NAMALWA (cell line): Measurements from ENCODE around the gene DAB2.

Experiments used
- DNase-seq: peaks from one replicate; pipeline ENCODE4 v3.0.0-alpha.2; 2015; ENCODE audit warnings: low spot score

The DAB2 gene

DNA sequence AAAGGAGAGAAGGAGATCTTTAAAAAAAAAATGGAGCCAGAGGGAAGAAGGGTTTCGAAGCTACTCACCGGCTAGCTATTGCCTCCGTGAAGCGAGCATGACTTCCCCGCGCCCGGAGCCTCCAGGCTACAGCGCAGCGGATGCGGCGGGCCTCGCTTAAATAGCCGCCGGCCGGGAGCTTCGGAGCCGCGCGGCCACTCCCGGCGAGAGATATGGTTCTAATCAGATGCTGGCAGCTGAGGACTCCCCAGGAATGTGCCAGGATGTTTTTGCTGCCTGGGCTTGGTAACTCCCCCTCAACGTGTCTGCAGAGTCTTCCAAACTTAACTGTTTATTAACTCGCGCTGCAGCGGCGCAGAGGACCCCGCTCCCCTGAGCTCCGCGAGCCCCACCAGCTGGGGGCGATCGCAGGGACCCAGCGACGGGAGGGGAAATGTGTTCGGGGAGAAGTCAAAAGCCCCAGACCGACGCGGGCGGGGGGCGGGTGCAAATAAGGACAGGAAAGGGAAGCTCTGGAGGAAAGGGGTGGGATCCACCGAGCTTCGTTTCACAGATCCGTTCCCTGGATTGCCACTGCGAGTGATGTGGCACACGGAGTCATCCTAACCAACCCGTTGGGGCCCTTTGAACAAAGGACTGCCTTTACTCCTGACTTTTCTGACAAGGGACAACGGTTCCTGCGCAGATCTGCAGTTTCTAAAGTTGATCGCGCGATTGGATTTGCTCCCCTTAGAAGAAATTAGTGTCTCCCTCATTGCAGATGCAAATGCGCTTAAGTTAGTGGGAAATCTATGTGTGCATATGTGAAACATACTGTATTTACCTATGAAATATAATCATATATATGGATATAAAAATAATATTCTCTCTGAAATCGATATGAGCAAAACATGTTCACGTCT is at the start of gene DAB2:
Gene DAB2, minus strand, starts transcription at position 245 of the 902 bp plus-strand sequence. CDS start 30,660 bp downstream, outside the sequence.
- DNase-seq = no peak

DNA sequence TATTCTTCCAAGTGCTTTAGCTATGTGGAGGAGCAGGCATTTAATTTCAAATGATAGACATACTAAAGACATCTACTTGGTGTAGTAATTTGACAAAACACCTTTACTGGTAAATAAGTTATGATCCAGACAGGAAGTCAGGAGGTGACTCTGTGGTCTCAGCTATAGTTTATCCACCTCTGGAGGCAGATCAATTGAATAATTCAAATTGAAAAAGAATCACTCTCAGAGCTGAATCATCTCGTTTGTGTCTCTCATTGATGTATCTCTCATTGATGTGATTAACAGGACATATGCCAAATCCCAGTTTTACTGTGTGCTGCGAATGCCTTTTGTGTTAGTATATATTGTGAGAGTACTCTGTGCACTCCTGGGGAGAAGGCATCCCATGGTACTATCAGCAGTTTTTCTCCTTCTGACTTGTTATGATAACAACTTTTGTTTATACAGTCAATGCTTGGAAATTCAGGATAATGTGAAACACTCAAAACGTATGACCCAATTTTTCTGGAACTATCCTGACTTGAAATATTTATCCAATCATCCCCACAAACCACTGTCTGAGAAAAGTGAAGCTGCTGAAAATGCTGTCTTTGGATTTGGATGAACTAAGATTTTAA is 48.5 kb upstream of the DAB2 start:
- no peak for DNase-seq

DNA sequence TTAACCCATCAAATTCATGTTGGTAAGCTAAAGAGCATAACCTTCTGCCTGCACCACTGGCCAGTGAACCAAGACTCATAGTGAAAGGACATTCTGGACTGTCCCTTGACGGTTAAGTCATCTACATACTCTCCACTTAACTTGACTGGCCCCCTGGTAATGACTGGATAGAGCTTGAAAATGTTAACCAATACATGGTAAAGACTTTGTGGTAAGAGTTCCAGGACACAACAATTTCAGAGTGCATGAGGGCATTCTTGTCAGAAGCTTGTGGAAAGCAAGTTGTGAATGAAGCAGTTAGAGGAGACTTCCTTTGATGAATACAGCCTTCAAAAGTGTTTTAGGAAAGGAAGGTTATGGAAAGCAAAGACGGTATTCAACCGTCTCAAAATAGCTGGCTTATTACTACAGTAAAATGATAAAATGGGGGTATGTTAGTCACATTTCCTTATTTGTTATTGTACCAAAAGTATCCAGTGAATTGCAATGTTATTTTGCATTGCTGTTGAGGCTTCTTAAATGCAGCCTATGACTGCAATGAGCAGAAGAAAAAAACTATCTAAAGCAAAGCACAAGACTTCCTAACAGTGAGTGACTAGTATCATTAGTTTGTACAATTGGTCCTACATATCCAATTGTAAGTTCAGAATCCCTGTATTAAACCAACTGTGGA is 47.2 kb upstream of the DAB2 start:
- no peak for DNase-seq

DNA sequence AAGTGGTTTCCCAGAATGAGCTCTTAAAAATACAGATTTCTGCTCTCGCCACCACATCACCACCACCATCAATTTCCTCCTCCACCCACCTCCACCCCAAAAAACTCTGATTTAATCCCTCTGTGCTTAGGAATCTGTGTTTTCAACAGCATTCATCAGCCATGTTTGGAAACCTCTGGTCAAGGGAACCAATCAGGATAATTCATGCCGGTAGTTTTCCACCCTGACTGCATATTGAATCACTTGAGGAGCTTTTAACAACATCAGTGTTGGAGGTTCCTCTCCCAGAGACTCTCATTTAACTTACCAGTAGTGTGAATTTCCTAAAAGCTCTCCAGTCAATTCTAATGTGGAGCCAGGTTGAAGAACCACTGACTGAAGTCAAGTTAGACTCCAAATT is 46.0 kb upstream of the DAB2 start:
- no peak for DNase-seq

DNA sequence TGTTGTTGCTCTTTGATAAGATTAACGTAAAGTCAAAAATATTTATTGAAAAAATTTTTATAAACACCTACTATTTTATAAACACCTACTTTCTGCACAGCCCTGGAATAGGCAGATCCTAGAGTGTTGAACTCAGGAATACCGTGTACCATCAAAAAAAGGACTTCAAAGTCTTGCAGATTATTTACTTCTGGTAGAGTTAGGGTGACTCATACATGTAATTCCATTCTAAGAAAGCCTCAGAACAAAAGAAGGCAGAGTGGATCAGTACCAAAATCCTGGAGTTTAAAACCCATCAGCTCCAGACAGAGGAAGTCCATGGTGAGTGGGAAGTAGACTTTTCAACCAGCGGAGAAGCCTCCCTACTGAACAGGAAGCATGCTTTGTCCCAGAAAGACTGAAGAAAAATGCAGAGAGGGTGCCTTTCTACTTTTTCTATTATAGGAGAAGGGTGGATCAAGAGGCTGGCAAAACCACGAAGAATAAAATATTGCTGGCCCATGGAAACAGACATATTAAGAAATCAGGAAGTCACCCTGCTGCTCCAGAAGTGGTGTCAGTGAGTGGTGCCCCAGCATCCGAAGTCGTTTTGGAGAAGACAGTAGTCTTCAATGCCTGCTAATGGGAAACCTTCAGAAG is 45.1 kb upstream of the DAB2 start:
- no peak for DNase-seq

DNA sequence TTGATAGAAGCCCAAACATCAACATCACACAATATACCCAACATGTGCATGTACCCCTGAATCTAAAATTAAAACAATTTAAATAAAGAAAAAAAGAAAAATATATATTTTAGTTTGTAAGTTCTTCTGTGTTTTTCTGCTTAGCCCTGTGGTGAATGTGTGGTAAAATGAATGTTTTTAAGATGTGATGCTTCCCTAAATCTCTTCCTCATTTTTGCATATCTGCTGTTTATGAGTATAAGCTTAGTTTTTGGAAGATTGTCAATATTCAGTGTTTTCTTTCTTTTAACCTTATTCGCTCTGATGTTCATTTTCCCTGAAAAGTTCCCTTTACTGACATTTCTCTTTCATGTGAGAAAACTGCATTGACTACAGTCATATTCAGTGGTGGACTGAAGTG is 44.4 kb upstream of the DAB2 start:
- no peak for DNase-seq

DNA sequence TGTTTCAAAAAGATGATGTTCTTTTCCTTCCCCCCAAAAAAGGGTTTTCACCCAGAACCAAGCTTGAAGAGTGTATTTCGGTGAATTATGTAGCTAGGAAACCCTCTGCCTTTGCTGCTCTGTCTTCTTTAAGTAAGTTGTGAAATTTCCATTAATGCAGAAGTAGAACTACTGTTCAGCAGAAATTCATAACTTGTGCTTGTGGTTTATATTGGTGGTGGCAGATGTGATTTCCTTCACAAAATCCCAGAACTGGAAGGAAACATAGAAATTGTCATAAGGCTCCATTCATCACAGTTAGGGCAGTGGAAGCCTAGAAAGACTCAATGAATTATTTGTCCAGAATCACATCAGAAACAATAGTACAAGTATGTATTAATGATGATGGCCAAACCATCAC is 42.1 kb upstream of the DAB2 start:
- DNase-seq = no peak

DNA sequence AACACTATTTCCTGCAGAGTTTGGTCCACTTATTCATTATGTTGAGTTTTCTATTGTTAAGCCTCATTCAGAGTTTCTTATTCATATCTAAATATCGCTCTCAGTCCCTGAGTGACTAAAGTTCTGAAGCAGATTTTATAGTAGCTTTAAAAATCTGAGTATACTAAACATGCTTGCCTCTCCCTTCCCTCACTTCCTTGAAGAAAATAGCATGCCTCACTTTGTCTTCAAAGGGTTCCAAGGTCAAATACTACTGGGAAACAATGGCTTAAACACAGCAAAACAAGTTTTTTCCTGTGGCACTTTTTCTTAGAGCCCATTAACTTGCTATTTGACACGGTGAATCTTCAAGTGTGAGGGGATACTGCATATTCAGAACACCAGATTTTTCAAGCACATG is 41.1 kb upstream of the DAB2 start:
- no peak for DNase-seq

DNA sequence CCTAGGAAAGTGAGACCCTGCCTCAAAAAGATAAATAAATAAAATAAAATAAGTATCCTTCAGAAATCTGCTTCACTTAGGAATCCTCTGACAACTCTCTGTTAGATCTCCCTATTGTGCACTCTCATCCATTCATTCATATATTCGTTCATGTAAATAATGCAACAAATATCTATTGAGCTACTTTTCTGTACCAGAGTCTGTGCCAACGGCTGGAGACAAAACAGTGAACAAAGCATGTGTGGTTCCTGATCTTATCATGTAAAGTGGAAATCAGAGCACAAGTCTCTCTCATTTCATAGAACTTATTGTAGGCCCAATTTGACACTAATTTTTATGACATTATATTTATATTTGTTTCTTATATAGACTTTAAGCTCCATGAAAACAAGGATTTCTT is 40.3 kb upstream of the DAB2 start:
- no peak for DNase-seq

DNA sequence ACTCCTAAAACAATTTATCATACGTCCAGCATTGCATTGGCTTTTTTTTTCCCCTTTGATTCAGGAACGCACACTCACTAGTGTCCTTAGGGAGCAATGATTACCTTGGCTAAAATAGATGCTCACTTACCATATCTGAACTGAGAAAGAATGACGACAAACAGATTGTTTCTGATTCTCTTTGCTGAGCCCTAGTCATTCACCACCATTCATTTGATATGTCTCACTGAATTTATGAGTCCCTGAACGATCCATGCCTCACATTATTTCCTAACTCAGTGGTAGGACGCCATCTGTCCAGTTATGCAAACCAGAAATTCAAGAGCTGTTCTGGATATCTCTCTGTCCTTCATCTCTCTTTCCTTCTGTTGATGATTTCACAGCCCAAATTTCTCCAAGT is 39.3 kb upstream of the DAB2 start:
- DNase-seq = no peak

DNA sequence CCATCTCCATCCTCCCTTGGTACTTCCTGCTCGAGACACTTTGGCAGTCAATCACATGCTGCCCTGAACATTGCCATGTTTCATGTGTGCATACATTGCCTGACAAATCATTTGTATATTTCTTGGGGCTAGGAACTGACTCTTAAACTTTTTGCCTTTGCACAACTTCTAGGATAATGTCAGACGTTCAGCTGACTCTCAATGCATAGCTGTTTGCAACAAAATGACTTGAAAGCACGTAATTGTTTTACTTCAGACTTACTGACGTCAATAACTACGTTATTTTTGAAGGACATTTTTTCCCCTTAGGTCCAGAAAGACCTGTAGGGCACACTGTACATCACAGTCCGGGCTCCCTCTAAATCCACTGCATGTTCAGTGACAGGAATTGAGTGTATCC is 37.4 kb upstream of the DAB2 start:
- no peak for DNase-seq

DNA sequence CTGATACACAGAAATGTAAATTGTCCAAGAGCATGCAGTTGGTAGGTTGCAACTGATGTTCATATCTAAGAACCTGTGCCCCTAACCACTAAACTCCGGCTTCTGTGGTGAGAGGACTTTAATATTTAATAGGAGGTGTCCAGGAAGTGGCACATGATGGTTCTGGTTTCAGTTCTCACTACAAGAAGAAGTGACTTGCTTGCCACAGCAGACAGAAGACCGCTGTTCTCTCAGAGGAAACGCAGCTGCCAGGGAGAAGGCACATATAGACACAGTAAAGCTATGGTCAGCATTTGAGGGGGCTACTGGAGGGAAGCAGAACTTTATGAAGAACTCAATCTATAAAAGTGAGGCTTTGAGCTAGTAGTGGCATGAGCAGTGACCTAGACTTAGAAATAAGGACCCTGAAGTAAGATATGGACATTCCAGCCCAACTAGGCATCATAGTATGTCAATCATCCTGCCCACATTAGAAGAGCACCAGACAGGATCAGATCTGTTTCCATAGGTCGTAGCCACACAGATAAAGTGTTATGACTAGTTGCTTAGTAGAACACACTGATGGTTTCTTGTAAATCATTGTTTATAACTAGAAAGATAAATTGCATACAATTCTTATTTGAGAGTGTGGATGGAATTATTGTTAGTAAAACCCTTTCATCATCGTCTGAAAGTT is 36.4 kb upstream of the DAB2 start:
- peak; percentile 23 for DNase-seq

DNA sequence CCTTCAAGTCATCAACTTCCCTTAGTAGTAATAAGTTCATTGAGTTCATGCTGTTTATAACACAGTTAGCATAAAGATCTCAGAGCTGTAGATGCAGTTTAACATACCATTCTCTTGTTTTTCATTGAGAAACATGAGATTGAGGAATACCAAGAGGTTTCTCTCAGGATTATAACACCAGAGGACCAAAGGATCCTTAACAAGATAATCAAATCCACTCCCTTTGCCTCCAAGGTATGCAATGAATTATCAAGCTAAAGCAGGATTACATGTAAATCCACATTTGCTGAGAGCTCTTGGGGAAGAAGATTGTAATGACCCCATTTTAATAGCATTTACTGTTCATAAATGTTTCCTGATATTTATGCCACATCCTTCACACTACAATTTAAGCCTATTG is 35.1 kb upstream of the DAB2 start:
- DNase-seq = no peak

DNA sequence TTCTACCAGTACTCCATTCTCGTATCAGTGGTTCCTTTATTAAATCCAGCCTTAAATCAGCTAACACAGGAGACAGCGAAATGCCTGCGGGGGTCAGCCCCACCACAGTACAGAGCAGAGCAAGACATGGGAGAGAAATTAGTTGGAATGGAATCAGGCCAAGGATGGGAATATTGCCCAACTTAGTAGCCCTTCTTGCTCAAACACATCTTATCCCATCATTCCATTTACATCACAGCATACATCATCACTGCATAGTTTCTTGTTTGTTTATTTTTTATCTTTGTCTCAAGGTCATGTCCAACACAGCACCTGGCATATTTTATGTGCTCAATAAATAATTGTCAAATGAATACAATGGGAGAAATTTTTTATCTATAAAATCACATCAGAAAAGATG is 34.3 kb upstream of the DAB2 start:
- no peak for DNase-seq

DNA sequence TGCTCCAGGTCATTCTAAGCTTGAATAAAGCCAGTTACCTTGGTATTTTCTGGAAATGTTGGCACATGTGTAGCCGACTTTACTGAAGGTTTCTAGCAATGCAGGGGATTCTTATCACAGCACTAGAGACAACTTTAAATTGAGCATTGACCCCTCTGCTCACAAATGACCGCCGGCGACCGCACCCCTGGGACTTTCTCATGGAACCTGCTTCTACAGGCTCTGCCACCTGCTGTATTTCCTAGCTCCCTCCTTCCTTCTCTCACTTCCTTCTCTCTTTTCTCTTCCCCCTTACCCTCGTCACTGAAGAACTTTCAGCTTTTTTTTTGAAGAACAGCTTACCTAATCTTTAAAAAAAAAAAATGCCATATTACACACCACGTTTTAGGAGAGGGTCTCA is 30.9 kb upstream of the DAB2 start:
- DNase-seq = no peak

DNA sequence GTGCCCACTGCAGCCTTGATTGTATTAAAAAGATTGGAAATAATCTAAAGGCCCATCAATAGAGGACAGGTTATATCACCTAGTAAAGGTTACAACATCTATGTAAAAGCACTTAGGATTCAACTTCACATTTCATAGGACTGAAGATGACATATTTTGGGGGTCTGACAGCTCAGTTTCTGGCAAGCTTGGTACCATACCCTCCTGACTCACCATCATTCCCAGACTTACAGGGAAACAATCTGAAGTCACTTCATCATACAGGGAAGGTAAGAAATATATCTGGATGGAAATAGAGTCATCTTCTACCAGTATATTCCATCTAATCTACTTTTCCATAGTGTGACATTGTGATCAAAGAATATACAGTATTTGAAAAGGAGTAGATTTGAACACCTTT is 28.8 kb upstream of the DAB2 start:
- DNase-seq = no peak

DNA sequence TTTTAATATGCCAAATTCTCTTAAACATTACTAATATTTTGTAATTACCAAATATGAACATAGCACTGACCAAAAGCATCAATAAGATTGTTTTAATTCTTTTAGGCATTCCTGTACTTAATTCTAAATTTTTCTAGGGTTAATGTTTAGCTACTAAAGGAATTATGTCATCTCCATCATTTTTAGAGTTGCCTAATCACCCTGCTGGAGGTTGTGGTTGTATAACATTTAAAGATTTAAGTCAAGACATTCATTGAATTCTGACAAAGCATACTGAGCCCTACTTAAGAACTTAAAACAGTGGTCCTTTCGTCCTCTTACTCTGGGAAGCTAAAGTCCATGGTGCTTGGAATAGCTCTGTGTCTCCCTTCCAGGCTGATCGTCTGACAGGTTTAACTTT is 28.1 kb upstream of the DAB2 start:
- no peak for DNase-seq

DNA sequence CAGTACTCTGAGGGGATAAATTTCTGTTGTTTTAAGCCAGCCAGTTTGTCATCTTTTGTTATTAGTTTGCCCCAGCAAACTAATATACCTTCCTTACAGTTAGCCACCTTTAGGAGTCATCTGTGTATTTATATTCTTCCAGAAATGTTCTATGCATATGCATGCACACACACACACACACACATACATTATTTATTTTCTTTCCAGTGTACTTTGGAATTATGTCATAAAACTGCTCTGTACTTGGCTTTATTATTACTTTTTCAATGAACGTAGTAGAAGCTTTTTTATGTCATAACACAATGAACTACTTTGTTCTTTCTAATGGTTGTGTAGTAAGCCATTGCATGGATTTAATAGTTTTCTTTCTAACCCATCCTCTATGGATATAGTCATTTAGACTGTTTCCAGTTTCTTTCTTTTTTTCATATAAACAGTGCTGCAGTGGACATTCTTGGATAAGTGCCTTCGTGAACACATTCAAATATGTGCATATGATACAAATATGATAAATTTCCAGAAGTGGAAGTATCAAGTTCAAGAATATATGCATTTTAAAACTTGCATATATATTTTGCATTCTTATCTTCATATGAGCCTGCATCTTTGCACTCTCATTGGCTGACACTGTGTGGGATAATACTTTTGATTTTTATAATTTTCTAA is 26.6 kb upstream of the DAB2 start:
- no peak for DNase-seq

DNA sequence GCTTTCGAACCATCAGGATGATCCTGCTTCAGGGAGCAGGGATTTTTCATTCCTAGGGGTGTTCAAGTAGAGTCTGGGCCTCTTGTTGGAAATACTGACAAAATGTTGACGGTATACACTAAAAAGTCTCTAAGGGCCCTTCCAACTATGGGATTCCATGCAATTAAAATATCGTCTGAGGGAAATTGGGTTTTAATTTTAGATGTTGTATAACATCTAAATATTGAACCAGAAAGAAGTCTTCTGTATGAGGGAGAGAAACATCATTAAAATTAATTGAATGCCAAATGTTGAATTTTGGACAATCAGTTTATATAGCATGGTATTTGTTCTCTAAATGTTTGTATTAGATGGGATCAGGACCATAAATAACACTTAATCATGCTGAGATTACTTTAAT is 25.7 kb upstream of the DAB2 start:
- DNase-seq = no peak

DNA sequence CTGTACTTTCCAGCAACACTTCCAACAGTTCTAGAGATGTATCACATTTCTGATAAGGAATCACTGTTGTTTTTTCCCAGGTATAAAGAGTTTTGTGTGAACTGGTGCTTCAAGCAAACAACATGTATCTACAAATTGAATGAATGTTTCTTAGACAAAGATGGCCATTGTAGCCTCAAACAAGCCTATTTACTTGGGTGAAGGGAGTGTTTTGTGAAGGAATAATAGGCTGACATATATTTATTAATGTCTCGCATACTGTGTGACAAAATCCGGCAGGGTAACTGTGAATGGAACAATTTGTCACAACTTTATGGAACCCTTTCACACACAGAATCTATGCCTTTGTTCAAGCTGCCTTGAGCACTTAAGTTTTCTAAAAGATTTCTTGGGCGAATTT is 24.8 kb upstream of the DAB2 start:
- DNase-seq = no peak

DNA sequence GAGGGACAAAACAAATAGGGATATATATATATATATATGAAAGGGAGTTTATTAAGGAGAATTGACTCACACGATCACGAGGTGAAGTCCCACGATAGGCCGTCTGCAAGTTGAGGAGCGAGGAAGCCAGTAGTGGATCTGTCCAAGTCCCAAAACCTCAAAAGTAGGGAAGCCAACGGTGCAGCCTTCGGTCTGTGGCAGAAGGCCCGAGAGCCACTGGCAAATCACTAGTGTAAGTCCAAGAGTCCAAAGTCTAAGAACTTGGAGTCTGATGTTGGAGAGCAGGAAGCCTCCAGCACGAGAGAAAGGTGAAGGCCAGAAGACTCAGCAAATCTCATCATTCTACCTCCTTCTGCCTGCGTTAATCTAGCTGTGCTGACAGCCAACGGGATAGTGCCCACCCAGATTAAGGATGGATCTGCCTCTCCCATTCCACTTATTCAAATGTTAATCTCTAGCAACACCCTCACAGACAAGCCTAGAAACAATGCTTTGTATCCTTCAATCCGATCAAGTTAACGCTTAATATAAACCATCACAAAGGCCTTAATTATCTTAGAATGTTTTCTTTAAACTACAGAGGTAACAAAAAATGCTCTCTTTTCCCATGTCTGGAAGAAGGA is 23.8 kb upstream of the DAB2 start:
- no peak for DNase-seq
